Measurements from ENCODE around the gene THOC6.
"Not testable (repeated sequence)": the region's sequence is repeated elsewhere in the genome, so short reads cannot be mapped to it uniquely, and the experiment has no call there.

Gene THOC6

DNA sequence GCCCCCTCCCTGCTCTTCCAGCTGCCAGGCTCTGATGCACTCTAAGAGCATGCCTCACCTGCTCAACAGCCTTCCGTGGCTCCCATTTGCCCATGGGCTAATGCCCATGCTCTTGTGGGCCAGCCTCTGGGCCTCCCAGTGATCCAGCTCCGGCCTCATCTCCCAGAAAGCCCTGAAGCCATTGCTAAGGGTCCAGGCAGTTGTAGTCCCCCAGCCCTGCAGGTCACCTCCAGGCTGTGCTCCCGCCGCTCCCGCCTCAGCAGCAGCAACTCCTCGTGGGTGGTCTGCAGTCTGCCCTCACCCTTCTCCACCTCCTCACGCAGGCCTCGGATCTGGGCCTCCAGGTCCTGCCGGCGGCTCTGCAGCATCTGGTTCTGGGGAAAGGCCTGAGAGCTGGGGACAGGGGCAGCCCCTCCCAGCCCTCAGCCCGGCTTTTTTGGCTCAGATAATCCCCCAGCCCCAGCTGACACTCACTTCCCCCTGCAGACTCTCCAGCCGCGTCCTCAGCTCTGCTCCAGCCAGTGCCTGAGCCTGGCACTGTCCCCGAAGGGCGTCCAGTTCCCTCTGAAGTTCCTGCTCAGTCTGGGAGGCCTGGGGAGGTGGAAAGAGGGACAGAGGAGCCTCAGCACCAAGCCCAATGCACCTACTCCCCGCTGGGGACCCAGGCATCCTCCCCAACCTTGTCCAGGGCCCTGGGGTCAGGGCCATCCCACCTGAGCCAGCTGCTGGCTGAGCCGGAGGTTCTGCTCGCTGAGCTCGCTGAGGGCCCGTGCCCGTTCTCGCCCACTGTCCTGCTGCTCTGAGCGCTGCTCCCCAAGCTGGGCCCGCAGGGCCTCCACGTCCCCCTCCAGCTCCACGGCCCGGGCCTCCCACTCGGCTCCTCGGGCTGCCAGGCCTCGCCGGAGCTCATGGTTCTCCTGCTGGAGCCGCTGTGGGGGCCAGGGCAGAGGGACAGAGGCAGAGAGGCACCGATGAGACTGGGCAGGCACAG lies 6.7 kb downstream of the THOC6 start:
- DNase-seq, result no peak

DNA sequence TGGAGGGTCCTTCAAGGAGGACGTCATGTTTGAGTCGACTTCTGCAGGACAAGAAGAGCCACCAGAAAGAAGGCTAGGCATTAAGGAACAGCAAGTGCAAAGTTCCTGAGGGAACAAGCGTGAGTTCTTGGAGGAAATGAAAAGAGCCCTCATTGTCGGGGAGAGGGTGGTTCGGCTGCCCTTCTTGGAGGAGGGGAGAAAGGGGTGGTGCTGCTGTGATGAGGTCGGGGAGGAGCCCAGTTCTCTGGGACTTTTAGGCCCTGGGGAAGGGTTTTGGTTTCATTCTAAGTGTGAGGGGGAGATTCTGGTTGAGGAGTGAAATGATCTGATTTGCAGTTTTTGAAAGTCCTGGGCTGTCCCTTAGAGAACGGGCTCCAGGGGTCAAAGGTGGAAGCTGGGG lies 8.8 kb downstream of the THOC6 start:
- DNase-seq, result peak in 2 of 4 experiments; percentile 29 to 30

DNA sequence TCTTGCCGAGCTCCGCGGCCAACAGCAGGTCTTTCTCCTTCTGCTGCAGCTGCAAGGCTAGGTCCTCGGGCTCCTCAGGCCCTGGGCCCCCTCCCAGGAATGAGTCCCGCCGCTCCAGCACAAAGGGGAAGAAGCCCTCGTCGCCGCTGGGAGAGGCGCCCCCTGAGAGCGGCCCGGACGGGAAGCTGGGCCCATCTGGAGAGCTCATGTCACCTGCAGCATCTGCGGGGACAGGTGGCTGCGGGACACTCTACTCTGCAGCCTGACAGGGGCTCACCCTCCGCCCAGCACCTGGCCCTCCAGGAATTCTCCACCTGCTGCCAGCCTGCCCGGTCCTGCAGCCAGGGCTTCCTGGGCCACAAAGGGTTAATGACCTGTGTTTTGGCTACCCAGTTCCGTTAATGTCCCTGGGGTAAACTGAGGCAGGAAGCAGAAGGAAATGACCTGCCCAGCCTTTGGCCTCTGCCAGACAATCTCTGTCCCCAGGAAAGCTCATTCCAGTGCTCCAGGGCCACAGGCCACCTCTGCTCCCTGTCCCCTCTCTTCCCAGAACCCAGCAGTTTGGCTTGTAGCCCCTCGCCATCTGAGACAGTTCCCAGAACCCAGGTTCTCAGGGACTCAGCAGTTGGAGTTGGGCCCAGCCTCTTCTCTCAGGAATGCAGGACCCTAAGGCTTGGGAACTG lies 11.6 kb downstream of the THOC6 start:
- DNase-seq, result no peak

DNA sequence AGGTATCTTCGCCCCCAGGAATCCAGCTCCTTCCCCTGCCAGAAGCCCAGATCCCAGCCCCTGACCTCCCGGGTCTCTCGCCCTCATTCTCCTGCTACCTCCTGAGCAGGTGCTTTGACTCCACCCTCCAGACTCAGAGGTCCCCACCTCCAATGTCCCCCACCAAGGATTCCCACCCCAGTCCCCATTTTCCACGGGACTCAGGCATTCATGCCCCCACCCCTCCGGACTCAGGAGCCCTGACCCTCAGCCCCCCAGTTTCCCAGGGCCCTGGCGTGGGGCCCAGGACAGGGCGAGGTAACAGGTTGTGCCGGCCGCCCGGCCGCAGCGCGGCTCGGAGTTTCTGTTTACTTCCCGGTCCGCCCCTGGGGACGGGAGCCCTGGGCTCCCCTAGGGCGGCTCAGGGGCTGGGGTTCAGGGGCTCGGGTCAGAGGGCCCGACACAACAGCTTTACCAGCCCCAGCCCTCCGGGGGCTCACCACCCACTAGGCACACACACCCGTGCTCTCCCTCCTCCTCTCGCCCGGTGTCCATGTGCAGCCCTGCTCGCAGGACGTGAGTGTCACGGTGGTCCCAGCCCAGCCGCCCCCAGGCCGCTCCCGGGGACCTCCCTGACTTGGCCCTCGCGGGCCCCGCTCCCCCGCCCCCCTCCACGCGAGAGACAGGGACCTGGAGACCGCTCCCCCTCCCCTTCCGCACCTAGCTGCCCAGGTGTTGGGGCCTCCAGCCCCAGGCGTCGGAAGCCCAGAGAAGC lies 12.3 kb downstream of the THOC6 start:
- DNase-seq, result peak in 1 of 4 experiments; percentile 48

DNA sequence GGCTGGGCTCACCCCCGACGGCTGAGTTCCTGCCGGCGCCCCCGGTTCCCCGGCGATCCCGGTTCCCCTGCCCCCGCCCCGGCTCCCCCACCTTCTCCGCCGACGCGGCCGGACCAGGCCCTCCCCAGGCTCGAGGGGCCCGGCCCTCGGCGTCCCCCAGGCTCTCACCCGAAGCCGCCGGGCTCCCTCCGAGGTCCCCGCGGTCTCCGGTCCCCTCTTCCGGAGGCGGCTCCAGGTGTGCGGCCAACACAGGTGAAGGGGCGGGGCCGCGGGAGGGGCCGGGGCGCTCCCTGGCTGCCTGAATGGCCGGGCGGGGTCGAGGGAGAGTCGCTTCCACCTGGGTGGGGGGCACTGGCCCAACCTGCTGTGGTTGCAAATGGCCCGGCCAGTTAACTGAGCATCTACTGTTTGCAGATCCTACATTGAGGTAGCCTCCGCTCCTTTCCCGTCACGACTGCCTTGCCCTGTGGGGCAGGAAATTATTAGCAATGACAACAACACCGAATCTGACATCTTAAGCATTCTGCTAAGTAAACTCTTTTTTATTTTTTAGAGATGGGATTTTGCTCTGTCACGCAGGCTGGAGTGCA lies 13.0 kb downstream of the THOC6 start, which contains the start of gene BICDL2:
BICDL2 (minus strand) TSS at position 219 of the 590 bp plus-strand sequence. CDS start 1,448 bp downstream, outside the sequence.
- no peak for DNase-seq

DNA sequence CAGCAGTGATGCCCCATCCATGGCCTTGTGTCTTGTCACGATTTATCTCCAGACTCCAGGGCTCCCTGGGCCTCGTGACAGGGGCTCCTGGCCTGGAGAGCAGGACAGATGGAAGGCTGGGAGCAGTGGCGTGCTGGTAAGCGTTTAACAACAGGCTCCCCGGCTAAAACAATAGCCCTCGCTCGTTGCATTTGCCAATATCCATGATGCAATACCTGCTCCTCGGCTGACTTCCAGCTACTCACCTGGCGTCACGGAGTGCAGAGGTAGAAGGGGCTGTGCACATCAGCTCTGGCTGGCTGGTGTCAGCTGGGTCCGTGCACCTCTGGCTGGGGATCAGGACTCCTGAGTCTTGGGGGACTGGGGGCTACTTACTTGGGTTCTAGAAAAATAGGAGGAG lies 14.4 kb downstream of the THOC6 start:
- DNase-seq, result no peak

DNA sequence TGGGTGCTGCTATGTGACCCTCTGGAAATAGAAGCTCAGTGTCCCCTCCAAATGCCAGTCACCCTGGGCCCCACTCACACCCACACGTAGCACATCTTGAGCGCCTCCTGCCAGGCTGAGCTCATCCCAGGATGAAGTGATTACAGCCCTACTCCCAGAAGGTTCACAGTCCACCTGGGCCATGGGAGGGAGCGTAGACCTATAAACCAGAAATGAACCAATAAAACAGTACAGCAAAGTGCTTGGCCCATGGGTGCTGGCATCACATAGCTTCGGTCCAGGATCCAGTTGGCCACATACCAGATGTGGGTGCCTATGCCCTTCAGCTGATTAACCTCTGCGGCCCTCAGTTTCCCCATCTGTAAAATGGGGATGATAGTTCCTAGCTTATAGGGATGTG lies 15.1 kb downstream of the THOC6 start:
- no peak for DNase-seq

DNA sequence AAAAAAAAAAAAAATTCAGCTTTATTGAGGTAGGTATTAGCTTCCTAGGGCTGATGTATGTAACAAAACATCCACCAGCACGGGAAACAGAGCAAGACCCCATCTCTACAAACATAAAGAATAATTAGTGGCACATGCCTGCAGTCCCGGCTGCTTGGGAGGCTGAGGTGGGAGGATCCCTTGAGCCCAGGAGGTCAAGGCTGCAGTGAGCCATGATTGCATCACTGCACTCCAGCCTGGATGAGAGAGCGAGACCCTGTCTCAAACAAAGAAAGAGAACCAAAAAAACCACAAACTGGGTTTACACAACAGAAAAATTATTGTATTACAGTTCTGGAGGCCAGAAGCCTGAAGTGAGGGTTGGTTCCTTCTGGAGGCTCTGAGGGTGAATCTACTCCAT lies 18.5 kb downstream of the THOC6 start:
- DNase-seq, result no peak

DNA sequence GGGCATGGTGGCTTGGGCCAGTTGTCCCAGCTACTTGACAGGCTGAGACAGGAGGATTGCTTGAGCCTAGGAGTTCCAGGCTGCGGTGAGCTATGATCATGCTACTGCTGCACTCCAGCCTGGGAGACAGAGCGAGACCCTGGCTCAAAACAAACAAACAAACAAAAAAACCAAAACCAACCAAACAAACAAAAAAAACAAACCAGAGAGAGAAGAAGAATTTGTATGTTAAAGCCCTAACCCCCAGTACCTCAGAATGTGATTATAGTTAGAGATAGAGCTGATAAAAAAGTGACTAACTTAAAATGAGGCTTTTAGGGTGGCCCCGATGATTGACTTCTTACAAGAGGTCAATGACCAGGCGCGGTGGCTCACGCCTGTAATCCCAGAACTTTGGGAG lies 20.9 kb downstream of the THOC6 start:
- no peak for DNase-seq

DNA sequence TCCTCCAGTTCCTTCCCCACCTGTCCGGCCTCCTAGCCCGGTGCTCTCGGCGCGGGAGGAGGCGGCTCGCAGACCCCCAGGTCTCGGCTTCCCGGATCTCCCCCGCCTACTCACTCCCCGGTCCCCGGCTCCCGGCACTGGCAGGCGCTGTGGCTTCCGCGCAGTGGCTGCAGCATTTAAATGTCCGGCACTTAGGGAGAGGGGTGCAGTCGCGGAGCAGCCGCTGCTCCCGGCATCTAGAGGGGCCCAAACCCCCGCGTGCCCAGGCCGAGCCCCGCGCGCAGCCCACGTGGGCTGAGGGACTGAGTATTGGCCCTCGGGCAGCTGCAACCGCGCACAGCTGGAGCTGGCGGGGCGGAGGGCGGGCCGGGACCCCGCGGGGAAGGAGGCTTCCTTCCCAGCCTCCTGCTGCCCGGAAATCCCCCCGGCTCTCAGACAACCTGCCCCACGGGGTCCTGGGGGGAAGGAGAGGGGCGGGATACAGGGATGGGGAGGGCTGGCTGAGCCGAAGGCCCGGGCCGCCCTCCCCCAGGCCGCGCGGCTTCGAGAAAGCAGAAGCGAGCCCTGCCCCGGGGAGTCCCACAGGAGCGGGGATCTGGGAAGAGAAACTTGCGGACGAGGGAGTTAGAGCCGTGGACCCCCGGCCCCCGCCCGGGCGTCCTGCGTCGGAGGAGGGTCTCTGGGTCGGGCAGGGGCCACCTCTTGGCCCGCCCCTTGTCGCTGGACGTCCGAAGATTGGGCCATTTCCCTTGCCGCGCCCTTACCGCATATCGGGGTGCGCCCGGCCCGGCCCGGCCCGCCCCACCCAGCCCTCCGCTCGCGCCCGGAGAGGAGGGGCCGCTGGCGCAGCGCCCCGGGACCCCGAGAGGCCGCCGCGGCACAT lies 22.2 kb downstream of the THOC6 start, which contains the start of gene MMP25:
MMP25 (plus strand) TSS at position 804 of the 883 bp plus-strand sequence. CDS start 357 bp downstream, outside the sequence.
- DNase-seq, result peak; percentile 59 to 88 (median 79)

DNA sequence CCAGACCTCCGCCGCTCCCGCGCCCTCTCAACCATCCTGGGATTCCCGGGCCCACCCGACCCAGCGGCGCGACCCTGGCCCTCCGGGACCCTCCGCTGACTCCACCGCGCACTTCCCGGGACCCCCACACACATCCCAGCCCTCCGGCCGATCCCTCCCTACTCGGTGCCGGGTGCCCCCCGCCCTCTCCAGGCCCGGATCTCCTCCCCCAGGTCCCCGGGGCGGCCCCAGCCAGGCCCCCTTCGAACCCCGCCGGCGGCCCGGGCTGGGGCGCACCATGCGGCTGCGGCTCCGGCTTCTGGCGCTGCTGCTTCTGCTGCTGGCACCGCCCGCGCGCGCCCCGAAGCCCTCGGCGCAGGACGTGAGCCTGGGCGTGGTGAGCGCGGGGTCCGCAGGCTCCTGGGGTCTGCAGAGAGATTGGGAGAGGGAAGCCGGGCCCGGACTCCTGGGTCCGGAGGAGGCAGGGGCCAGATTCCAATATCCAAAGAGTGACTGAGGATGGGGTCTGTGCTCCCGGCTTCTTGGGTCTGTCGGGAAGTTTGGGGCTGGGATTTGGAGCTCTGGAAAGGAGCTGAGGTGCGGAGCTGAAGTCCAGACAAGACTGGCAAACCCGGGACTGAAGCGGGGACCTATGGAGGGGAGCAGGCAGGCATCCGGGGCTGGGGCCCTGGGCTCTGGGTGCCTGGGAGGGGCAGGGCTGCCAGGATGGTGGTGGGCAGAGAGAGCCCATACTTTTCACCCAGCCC lies 23.0 kb downstream of the THOC6 start:
- DNase-seq, result peak in 1 of 4 experiments; percentile 49

DNA sequence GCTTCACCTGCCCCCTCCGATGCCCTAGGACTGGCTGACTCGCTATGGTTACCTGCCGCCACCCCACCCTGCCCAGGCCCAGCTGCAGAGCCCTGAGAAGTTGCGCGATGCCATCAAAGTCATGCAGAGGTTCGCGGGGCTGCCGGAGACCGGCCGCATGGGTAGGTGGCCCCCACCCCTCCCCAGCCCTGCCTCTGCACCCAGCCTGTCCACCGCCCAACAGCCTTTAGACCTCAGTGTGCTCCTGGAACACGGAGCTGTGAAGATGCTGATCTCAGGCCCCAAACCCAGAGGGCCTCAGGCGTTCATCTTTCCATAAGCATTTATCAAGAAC lies 23.5 kb downstream of the THOC6 start:
- no peak for DNase-seq

DNA sequence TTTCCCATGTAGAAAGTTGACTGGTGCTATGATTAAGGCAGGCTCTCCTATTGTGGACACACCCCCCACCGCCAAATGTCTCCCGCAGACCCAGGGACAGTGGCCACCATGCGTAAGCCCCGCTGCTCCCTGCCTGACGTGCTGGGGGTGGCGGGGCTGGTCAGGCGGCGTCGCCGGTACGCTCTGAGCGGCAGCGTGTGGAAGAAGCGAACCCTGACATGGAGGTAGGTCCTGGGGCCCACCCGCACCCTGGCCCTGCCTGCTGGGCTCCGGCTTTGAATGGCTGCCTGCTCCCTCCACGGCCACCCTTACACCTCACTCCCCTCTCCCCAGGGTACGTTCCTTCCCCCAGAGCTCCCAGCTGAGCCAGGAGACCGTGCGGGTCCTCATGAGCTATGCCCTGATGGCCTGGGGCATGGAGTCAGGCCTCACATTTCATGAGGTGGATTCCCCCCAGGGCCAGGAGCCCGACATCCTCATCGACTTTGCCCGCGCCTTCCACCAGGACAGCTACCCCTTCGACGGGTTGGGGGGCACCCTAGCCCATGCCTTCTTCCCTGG lies 26.2 kb downstream of the THOC6 start:
- no peak for DNase-seq

DNA sequence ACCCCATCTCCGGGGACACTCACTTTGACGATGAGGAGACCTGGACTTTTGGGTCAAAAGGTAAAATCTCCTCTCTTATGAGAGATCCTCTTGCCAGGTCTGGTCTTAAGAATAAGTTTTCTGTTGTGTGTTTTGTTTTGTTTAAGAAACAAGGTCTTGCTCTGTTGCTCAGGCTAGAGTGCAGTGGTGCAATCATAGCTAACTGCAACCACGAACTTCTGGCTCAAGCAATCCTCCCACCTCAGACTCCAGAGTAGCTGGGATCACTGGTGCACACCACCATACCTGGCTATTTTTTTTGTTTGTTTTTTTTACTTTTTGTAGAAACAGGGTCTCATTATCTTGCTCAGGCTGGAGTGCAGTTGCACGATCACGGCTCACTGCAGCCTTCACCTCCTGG lies 26.7 kb downstream of the THOC6 start:
- no peak for DNase-seq

DNA sequence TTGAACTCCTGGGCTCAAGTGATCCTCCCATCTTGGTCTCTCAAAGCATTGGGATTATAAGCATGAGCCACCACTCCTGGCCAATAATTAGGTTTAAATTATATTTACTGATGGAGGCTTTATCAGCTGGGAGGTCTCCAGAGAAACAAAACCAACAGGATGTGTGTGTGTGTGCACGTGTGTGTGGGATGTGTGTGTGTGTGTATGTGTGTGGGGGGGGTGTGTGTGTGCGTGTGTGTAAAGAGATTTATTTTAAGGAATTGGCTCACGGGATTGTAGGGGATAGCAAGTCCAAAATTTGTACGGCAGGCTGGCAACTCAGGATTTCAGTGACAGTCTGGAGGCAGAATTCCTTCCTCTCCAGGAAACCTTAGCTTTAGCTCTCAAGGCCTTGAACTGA lies 27.2 kb downstream of the THOC6 start:
- no peak for DNase-seq

DNA sequence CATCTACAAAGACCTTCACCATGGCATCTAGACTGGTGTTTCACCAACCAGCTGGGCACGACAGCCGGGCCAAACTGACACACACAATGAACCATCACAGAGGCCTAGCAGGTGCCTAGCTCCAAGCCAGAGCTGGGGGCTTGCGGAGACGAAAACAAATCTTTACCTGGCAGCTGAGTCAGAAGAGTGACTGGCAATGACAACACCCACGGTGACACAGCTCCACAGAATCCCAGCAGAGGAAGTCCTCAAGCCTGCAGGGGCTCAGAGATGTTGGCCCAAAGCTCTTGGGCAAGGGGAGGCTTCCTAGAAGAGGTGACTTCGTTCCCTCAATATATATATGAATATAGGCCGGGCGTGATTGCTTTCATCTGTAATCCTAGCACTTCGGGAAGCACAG lies 27.7 kb downstream of the THOC6 start:
- peak in 2 of 4 experiments; percentile 52 to 53 for DNase-seq

DNA sequence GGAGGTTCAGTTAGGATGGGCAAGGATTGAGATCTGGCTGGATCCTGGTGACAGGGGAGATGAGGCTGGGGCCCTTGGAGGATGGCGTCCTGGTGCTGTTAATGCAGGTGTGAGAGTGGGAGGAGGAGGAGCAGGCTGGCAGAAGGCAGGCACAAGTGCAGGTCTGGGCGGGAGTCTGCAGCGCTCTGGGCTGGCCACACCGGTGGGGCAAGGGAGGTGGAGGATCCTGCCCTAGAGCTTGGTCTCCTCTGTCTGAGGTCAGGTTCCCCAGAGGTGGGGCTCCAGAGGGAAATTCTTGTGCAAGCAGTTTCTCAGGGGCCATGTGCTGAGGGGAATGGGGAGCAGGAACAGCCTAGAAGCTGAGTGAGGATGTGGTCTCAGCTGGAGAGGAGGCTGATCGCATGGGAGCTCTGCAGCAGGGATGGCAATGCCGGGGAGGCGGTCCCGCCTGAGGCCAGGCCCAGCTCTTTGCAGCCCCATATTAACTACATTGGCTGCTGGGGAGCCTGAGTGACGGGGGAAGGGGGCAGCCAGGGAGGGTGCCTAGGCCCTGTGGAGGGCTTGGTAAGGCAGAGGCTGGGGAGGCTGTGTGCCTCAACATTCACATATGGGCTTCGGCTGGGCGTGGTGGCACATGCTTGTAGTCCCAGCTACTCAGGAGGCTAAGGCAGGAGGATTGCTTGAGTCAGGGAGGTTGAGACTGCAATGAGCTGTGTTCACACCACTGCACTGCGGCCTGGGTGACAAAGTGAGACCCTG lies 28.9 kb downstream of the THOC6 start:
- not testable (repeated sequence) for DNase-seq

DNA sequence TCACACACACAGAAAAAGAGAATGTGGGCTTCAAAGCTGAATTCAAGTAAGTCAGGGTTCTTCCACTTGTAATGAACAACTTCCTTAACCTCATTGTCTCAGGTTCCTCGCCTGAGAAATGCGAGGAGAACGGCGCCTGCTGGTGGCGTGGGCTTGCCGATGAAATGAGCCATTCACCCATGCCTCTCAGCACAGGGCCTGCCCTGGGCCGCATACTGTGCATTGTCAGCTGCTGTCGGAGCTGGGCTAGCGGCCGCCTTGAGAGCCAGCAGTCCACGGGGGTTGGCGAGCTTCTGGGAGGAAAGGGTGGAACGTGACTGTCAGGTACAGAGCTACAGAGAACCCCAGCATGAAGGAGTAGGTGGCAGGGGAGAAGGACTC lies 29.5 kb downstream of the THOC6 start:
- peak in 1 of 4 experiments; percentile 36 for DNase-seq

DNA sequence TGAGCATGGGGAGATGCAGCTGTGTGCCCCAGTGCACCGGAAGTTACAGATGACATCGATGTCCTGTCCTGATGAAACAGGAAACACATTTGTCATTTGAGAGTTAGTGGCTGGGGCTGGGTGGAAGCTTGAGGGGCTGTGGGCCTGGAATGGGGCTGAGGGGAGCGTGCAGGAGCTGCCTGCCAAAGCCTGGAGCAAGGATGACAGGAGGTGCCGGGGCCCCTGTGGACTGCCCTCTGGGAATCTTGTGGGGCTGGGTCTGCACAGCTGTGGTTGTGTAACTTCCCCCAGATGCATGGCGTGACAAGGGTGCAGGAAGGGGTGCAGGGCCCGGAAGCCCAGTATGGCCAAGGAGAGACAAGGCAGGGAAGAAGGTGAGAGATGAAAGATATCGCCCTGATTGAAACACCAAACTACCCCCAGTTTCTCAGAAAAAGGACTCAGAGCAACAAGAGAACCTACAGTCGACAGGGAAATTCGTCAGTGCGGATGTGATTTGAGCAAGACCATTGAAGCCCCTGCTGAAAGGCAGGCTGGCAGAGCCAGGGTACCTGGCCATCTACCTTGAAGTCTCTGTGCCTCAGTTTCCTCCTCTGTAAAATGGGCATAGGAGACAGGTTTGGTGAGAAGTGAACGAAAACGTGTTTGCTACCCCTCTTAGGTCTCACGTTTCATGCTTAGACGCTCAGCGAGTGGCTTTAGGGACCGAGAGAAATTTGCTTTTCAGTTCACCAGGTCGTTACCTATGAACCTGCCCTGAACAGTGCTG lies 31.3 kb downstream of the THOC6 start:
- DNase-seq, result peak in 1 of 4 experiments; percentile 29

All from suppressor macrophage (primary cell).